HepG2 (cell line): ENCODE results near the gene PDE9A. TPM values are rescaled to one million over a fixed set of nuclear protein-coding genes. Genes with fewer than 3 reads are reported as not detected.

Experiments used
- ARID3A ChIP-seq: IDR thresholded peaks from 2 replicates; pipeline ENCODE4 v1.6.1; 2012; ENCODE audit warnings: low read depth, low read length, improper control_type of control experiment
- CENPT ChIP-seq: sonication (generic); formaldehyde crosslinking; IDR thresholded peaks from 2 replicates; pipeline ENCODE4 v1.8.0; 2022; ENCODE audit warnings: low read depth, mild to moderate bottlenecking, moderate library complexity, missing genetic modification reagents
- DMTF1 ChIP-seq: sonication (generic); formaldehyde crosslinking; IDR thresholded peaks from 2 replicates; pipeline ENCODE4 v1.4.0; 2020; ENCODE audit warnings: mild to moderate bottlenecking, missing genetic modification reagents
- DZIP1 ChIP-seq: sonication (generic); formaldehyde crosslinking; IDR thresholded peaks from 2 replicates; pipeline ENCODE4 v1.5.0; 2020; ENCODE audit warnings: mild to moderate bottlenecking, missing genetic modification reagents
- E2F5 ChIP-seq: sonication (generic); formaldehyde crosslinking; conservative IDR thresholded peaks from 2 replicates; pipeline ENCODE4 v1.4.0; 2020; ENCODE audit warnings: missing genetic modification reagents
- FOXO4 ChIP-seq: sonication (generic); formaldehyde crosslinking; conservative IDR thresholded peaks from 2 replicates; pipeline ENCODE4 v1.8.1; 2023; ENCODE audit warnings: missing genetic modification reagents
- ISL2 ChIP-seq: sonication (generic); formaldehyde crosslinking; IDR thresholded peaks from 2 replicates; pipeline ENCODE4 v1.5.0; 2020; ENCODE audit warnings: missing genetic modification reagents
- MAZ ChIP-seq, 2 experiments: sonication (generic) in 1 of 2; formaldehyde crosslinking in 1 of 2; IDR thresholded peaks; 2 replicates each; pipeline versions ENCODE4 v1.5.0 to v1.6.1; 2012 to 2020; ENCODE audit warnings: low read depth in 2 of 2, mild to moderate bottlenecking in 2 of 2, borderline replicate concordance in 1 of 2, improper control_type of control experiment in 1 of 2, low read length in 1 of 2, missing genetic modification reagents in 1 of 2, moderate library complexity in 1 of 2
- NCOA5 ChIP-seq: sonication (generic); formaldehyde crosslinking; IDR thresholded peaks from 2 replicates; pipeline ENCODE4 v1.4.0; 2020; ENCODE audit warnings: missing genetic modification reagents
- SAP130 ChIP-seq: IDR thresholded peaks from 2 replicates; pipeline ENCODE4 v1.6.1; 2016; ENCODE audit warnings: low read depth
- SMC3 ChIP-seq: IDR thresholded peaks from 2 replicates; pipeline ENCODE4 v1.6.1; 2011; ENCODE audit warnings: low read length, improper control_type of control experiment
- SP4 ChIP-seq: sonication (generic); formaldehyde crosslinking; IDR thresholded peaks from 2 replicates; pipeline ENCODE4 v1.8.1; 2023; ENCODE audit warnings: mild to moderate bottlenecking, missing genetic modification reagents
- SRF ChIP-seq: IDR thresholded peaks from 2 replicates; pipeline ENCODE4 v1.6.1; 2011; ENCODE audit warnings: mild to moderate bottlenecking, low read depth, low read length, moderate library complexity
- ZFP36L1 ChIP-seq: sonication (generic); formaldehyde crosslinking; IDR thresholded peaks from 2 replicates; pipeline ENCODE4 v1.8.0; 2022; ENCODE audit warnings: mild to moderate bottlenecking, missing genetic modification reagents, moderate library complexity
- ZNF18 ChIP-seq: sonication (generic); formaldehyde crosslinking; IDR thresholded peaks from 2 replicates; pipeline ENCODE4 v1.8.0; 2022; ENCODE audit warnings: mild to moderate bottlenecking, missing genetic modification reagents; ENCODE audit not compliant: insufficient replicate concordance
- ZNF564 ChIP-seq: sonication (generic); formaldehyde crosslinking; IDR thresholded peaks from 2 replicates; pipeline ENCODE4 v1.8.1; 2023; ENCODE audit warnings: mild to moderate bottlenecking, missing genetic modification reagents
- polyA plus RNA-seq, 8 experiments: library from polyadenylated mRNA; depleted of rRNA in 3 of 8; stranded (reverse) in 7 of 8; unstranded in 1 of 8; fragments of >200 nt; fragmentation: Illumina TruSeq in 4 of 8; extraction: Trizol in 4 of 8; gene quantifications; 2 replicates each; pipeline versions ENCODE4 v1.2.1 to v1.2.3, GENCODE V29; 2011 to 2016; ENCODE audit warnings: low read depth in 4 of 8, missing spikeins in 1 of 8, mixed read lengths in 1 of 8; ENCODE audit not compliant: insufficient read depth in 1 of 8
- total RNA-seq, 5 experiments: library from RNA; depleted of rRNA; stranded (reverse); fragments of >200 nt; fragmentation: Illumina TruSeq; extraction: Trizol; gene quantifications; 2 replicates each; pipeline ENCODE4 v1.2.3, GENCODE V29; 2016; ENCODE audit warnings: low read depth in 1 of 5

Gene PDE9A
- total and polyA plus RNA-seq, 2 of the 13 experiments (the other 11 are each of a cell fraction or from before 2014, with no cell fraction given), result 4.6 to 19.7 TPM

- no peak for TF ChIP-seq ZNF18 (CRISPR knock-in tag)
- no peak for TF ChIP-seq SRF
- no peak for TF ChIP-seq MAZ (IDR thresholded peaks at IDR 0.05; ENCODE audit: borderline replicate concordance, low read depth, low read length)
- no peak for TF ChIP-seq MAZ (CRISPR knock-in tag; IDR thresholded peaks at IDR 0.05; ENCODE audit: low read depth)
- TF ChIP-seq SMC3, result 0 out of 2 replicates have a peak, but pooled peaks have one; percentile 19
- TF ChIP-seq FOXO4 (CRISPR knock-in tag), result no peak
- 0 out of 2 replicates have a peak, but pooled peaks have one; percentile 30 for TF ChIP-seq ISL2 (CRISPR knock-in tag)
- no peak for TF ChIP-seq NCOA5 (CRISPR knock-in tag)
- no peak for TF ChIP-seq E2F5 (CRISPR knock-in tag)
- no peak for TF ChIP-seq SP4 (CRISPR knock-in tag)
- no peak for TF ChIP-seq CENPT (CRISPR knock-in tag)
- TF ChIP-seq DZIP1 (CRISPR knock-in tag), result no peak
- TF ChIP-seq ZFP36L1, result no peak
- TF ChIP-seq DMTF1 (CRISPR knock-in tag), result no peak
- TF ChIP-seq ZNF564 (CRISPR knock-in tag), result no peak
- TF ChIP-seq ARID3A, result 0 out of 2 replicates have a peak, but pooled peaks have one; percentile 29
- TF ChIP-seq SAP130, result peak; percentile 69
These were observed 71.0 kb downstream of the PDE9A start (continued) for GRCh38 chr21:42724226-42724920.
